Rectal smooth muscle tissue (tissue), 1 donor: Measurements from ENCODE around the gene MACROD2.

ENCODE experiments used
- H3K27ac ChIP-seq: one replicate; pipeline ENCODE4 v1.7.0; 2013; ENCODE audit warnings: low read depth, low read length, inconsistent platforms
- H3K27me3 ChIP-seq: one replicate; pipeline ENCODE4 v1.7.0; 2013; ENCODE audit warnings: low read length; ENCODE audit not compliant: control insufficient read depth, insufficient read depth
- H3K36me3 ChIP-seq: one replicate; pipeline ENCODE4 v1.7.0; 2013; ENCODE audit warnings: low read length; ENCODE audit not compliant: control insufficient read depth, insufficient read depth
- H3K4me1 ChIP-seq: one replicate; pipeline ENCODE4 v1.7.0; 2013; ENCODE audit warnings: low read length; ENCODE audit not compliant: control insufficient read depth, insufficient read depth
- H3K4me3 ChIP-seq: one replicate; pipeline ENCODE4 v1.7.0; 2013; ENCODE audit warnings: low read length
- H3K9ac ChIP-seq: one replicate; pipeline ENCODE4 v1.7.0; 2013; ENCODE audit warnings: low read length

The MACROD2 gene

DNA sequence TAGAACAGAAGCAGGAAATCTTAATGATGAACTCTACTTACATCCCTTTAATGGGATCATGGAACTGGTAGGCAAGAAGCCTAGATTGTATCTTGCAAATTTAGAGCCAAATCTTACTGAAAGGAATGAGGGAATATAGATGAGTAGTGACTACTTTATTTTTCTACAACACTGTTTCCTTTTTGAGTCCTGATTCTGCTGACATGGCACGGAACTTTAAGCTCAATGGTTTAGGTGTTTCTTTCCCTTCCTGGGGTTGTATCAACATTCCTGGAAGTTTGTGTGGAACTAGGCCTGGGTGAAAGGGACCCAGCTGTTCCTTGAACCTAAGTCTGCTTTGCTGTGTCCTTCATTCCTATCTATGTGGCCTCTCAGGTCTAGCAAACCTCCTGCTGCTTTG, 1047.4 kb downstream of the MACROD2 start:
- Histone ChIP-seq H3K27me3 (no peaks in the 10 kb centered on the region), H3K4me3 (no peak overlapping the region), H3K4me1 (no peaks in the 10 kb centered on the region), H3K9ac (no peak overlapping the region), H3K36me3 (no peaks in the 10 kb centered on the region), H3K27ac (no peak overlapping the region)

DNA sequence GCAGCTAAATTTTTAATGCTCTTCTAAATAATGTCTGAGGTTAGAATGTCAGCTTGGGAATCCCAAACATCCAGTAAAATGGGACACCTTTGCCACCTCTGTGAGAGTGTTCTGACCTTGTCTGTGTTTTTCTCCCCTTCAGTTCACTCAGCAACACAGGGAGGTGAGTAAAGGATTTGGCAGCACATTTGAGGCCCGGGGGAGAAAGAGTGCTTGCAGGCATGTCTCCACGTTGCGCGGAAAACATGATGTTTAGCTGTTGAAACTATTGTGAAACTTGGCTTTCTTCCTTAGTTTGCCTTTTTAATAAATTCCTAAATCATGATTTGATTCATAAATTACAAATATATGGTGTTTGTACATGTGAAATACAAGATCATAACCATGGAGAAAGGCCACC, 1049.9 kb downstream of the MACROD2 start:
- Histone ChIP-seq H3K27me3 (no peaks in the 10 kb centered on the region), H3K4me3 (no peak overlapping the region), H3K27ac (no peak overlapping the region), H3K4me1 (no peaks in the 10 kb centered on the region), H3K36me3 (no peaks in the 10 kb centered on the region), H3K9ac (no peak overlapping the region)

DNA sequence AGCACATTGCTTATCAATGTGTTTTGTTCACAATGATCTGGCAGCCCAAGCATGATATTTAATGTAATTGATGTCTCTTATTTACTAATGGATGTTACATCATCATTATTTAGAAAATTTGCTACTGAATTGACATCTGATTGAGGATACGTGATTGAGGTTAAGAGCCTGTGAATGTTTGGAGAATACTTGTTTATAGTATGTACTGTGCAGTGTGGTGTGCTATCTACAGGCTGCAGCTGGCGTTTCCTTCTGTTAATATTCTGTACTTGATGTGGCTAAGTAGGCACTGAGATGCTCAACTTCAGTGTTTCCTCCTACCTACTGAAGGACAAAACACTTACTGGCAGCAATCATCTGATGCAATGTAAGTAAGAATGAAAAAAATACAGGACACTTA, 1051.7 kb downstream of the MACROD2 start:
- H3K4me3 ChIP-seq = no peak overlapping the region
- no peaks in the 10 kb centered on the region for H3K36me3 ChIP-seq
- H3K27me3 ChIP-seq = no peaks in the 10 kb centered on the region
- H3K4me1 ChIP-seq = no peaks in the 10 kb centered on the region
- no peak overlapping the region for H3K27ac ChIP-seq
- H3K9ac ChIP-seq = no peak overlapping the region

DNA sequence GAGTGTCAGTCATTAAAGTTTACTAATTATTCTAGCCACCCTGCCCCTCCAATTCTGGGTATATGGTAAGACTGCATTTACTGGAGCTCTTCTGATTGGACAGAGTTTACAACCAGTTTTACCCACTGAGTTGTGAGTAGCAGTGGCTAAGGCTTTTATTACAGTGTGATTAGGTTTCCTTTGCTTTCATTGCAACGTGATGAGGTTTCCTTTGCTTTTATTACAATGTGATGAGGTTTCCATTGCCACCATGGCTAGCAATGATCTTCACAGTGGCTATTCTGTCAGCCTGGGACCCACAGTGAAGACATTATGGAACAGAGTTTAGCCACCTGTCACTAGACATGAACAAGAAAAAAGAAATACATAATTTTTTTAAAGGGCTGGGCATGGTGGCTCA, 1052.3 kb downstream of the MACROD2 start:
- no peak overlapping the region for H3K4me3 ChIP-seq
- no peaks in the 10 kb centered on the region for H3K27me3 ChIP-seq
- H3K9ac ChIP-seq = no peak overlapping the region
- no peak overlapping the region for H3K27ac ChIP-seq
- H3K36me3 ChIP-seq = no peaks in the 10 kb centered on the region
- H3K4me1 ChIP-seq = no peaks in the 10 kb centered on the region

DNA sequence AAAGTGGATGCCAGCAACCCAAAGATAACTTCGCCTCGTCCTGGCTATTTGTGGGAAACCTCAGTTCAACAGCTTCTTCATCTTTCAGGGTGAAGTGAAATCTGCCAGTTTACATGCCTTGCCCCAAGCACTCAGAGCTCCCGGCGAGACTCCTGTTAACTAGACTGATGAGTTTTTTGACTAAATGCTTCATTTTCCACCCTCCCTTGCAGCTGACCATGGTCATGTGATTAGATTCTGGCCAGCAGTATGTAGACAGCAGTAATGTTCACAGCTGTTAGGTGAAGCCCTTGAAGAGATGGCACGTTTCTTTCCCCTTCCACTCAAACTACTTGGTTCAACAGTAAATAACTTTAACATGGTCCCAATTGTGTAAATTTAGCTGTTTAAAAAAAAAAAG, 1060.9 kb downstream of the MACROD2 start:
- H3K4me1 ChIP-seq = no peaks in the 10 kb centered on the region
- H3K4me3 ChIP-seq = no peak overlapping the region
- no peaks in the 10 kb centered on the region for H3K36me3 ChIP-seq
- no peak overlapping the region for H3K27ac ChIP-seq
- no peaks in the 10 kb centered on the region for H3K27me3 ChIP-seq
- no peak overlapping the region for H3K9ac ChIP-seq

DNA sequence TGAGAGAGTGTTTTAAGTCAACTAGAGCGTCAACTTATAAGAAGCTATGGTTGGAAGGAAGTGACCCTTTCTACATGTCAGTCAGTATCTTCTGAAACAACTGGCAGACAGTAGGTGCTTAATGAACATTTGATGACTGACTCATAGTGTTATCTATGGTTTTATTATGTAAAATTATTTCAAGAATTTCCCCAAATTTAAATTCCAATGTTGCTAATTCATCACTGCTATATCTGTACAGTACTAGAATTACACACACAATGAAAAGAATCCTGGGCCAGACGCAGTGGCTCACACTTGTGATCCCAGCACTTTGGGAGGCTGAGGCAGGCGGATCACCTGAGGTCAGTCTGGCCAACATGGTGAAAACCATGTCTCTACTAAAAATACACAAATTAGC, 1063.5 kb downstream of the MACROD2 start:
- Histone ChIP-seq H3K27me3 (no peaks in the 10 kb centered on the region), H3K27ac (no peak overlapping the region), H3K4me3 (no peak overlapping the region), H3K36me3 (no peaks in the 10 kb centered on the region), H3K9ac (no peak overlapping the region), H3K4me1 (no peaks in the 10 kb centered on the region)

DNA sequence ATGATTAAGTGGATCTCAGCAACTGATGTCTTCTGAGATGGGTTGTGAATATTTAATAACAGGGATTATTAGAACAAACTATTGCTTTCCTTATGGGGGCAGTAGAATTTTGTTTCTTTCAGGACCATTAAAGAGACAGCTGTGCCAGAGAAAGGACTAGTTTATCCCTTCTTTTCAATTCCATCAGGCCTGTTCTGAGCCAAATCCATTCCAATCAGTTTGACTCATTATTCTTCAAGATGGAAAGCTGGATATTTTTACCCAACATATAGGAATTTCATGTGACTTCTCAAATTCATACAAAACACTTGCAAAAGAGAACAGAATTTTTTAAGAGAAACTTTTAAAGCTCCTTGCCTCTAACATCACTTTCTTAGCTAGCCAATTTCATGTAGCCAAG, 1064.1 kb downstream of the MACROD2 start:
- no peak overlapping the region for H3K9ac ChIP-seq
- no peaks in the 10 kb centered on the region for H3K36me3 ChIP-seq
- H3K27ac ChIP-seq = no peak overlapping the region
- no peak overlapping the region for H3K4me3 ChIP-seq
- H3K27me3 ChIP-seq = no peaks in the 10 kb centered on the region
- H3K4me1 ChIP-seq = no peaks in the 10 kb centered on the region

DNA sequence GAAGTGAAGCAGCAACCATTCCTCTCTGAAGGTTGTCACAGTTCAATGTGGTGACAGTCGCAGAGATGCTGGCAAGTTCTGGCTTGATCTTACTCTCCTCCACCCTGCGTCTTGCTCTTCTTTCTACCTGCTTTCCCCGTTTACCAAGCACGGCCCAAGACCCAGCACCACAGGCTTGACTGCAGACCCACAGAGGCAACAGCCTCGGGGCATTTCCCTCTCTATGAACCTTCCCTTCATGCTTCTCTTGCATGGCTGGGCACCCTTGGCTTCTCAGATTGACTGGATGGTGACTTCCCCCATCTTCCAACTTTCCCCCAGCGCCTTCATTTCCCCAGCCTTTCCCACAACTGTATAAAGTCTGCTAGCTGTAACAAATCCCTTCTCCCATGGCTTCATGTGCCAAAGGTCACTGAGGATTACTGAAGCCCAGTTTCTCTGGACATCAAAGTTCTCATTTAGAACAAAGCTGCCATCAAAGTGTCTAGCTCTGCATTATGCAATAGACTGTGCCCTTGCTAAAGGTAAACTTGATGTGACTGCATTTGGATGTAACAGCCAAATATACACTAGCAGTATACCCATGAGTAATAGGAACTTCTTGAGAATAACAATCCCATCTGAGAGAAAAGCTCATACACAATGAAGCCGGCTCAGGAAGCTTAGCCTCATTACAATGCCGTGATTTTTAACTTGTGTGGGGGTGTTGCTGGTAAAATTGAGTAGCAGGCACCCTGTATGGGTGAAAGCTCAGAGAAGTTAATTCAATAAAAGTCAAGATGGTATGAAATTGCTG, 1065.1 kb downstream of the MACROD2 start:
- H3K27ac ChIP-seq = no peak overlapping the region
- no peaks in the 10 kb centered on the region for H3K36me3 ChIP-seq
- no peaks in the 10 kb centered on the region for H3K27me3 ChIP-seq
- no peak overlapping the region for H3K4me3 ChIP-seq
- H3K4me1 ChIP-seq = no peaks in the 10 kb centered on the region
- no peak overlapping the region for H3K9ac ChIP-seq

DNA sequence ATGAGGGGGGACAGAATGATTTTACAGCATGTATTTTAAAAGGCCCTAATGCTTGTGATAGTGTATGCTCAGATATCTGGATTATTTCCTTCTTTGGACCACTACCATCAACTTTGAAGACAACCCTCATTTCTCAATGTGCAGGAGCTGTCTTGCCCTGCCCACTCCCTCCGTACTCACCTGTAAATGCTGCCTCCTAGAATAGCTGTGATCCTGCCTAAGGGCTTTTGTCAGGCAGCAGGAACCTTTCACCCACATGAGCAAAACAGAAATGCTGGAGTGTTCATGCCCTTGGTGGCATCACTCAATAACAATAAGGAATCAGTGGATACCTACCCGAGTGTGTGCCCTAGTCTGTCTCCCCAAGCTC, 1065.7 kb downstream of the MACROD2 start:
- Histone ChIP-seq H3K4me1 (no peaks in the 10 kb centered on the region), H3K9ac (no peak overlapping the region), H3K27ac (no peak overlapping the region), H3K27me3 (no peaks in the 10 kb centered on the region), H3K36me3 (no peaks in the 10 kb centered on the region), H3K4me3 (no peak overlapping the region)

DNA sequence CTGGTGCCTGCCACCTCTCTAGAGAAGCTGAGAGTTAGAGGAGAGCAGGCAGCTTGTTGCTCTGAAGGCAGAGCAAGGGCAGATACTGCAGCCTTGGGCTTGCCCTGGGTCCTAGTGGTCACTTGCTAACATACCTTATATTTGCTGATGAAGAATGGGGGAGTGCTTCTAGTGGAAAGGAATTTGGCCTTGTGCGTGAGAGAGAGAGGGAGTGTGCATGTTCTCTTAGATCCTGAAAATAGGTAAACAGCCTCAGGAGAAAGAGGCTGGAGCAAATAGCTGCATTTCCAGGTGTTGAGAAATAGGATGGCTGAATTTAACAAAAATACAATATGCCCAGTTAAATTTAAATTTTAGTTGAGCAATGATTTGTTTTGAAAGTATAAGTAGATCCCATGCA, 1066.6 kb downstream of the MACROD2 start:
- H3K27ac ChIP-seq = no peak overlapping the region
- no peak overlapping the region for H3K9ac ChIP-seq
- no peaks in the 10 kb centered on the region for H3K4me1 ChIP-seq
- H3K36me3 ChIP-seq = no peaks in the 10 kb centered on the region
- no peaks in the 10 kb centered on the region for H3K27me3 ChIP-seq
- H3K4me3 ChIP-seq = no peak overlapping the region

DNA sequence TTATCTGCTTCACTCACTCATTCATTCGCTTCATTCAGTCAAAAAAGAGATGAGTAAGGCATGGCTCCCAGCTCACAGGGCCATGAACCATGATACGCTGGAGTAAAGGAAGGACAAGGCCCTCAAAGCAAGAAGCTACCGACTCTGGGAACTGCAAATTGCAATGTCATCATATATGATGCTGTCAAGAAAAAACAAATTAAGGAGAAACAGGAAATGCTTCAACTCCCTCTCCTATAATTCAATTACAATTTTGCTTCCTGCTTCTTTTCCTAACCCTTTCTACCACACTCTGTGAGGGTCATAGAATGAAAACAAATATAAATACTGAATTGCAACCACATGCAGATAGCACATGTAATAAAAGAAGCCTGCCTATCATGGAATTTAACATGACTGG, 1067.8 kb downstream of the MACROD2 start:
- Histone ChIP-seq H3K4me1 (no peaks in the 10 kb centered on the region), H3K4me3 (no peak overlapping the region), H3K36me3 (no peaks in the 10 kb centered on the region)

DNA sequence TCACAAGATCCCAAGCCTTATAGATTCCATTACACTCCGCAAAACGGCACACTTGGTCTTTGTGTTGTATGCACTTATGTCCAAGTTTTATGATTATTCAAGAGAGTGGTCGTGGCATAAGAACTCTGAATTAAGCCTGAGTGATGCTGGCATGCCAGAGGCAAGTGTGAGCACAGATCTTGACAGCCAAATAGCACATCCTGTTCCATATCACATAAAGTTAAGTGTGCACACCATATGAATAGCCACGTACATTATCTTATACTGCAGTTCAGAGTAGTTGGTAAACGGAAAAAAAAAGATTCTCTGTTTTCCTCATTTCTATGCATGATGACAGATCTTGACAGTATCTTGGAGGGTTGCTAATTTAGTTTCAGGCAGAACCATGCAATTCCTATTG, 1069.4 kb downstream of the MACROD2 start:
- Histone ChIP-seq H3K27ac (no peak overlapping the region), H3K27me3 (no peaks in the 10 kb centered on the region)

More for the DNA sequence above, 1067.8 kb downstream of the MACROD2 start:
- no peak overlapping the region for H3K9ac ChIP-seq
- no peaks in the 10 kb centered on the region for H3K27me3 ChIP-seq
- no peak overlapping the region for H3K27ac ChIP-seq

DNA sequence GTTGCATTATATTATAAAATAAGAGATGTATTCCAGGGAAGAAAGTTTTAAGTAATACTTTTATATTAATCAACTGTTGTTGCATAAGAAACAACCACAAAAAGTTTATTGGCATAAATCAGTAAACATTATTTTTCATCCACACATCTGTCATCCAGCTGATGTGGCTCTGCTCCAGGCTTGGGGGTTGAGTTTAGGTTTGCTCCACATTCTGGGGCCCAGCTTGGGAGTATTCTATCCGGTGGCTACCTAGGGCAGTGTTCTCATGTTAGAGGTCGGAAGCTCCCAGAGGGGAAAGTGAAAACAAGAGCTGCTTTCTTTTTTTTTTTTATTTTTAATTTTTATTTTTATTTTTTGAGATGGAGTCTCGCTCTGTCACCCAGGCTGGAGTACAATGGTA, 1070.5 kb downstream of the MACROD2 start:
- Histone ChIP-seq H3K27me3 (no peaks in the 10 kb centered on the region), H3K4me3 (no peak overlapping the region), H3K27ac (no peak overlapping the region), H3K9ac (no peak overlapping the region), H3K4me1 (no peaks in the 10 kb centered on the region), H3K36me3 (no peaks in the 10 kb centered on the region)

More for the DNA sequence above, 1069.4 kb downstream of the MACROD2 start:
- Histone ChIP-seq H3K4me3 (no peak overlapping the region), H3K9ac (no peak overlapping the region), H3K4me1 (no peaks in the 10 kb centered on the region), H3K36me3 (no peaks in the 10 kb centered on the region)
